ENCODE measurements around the gene SLC17A7.

- TF ChIP-seq POLR2AphosphoS5 (IDR thresholded peaks at IDR 0.05) = no peak
- no peak for TF ChIP-seq POLR2A (IDR thresholded peaks at IDR 0.05)
Observed at GRCh38 chr19:49407482-49408015, 33.8 kb downstream of the SLC17A7 start.

All from suprapubic skin (tissue), 4 donors.